ENCODE results near the gene TRPM2.

- TF ChIP-seq POLR2A (IDR thresholded peaks at IDR 0.05; ENCODE audit: low read depth) = no peak
- no peak for TF ChIP-seq CTCF (IDR thresholded peaks at IDR 0.05)
- TF ChIP-seq POLR2AphosphoS5 (IDR thresholded peaks at IDR 0.05) = no peak
Measured at GRCh38 chr21:44437371-44437695, 83.9 kb downstream of the TRPM2 start.
